Naive thymus-derived CD8-positive, alpha-beta T cell (primary cell): Measurements from ENCODE around the gene TAB2. TPM values are rescaled to one million over a fixed set of nuclear protein-coding genes. Genes with fewer than 3 reads are reported as not detected.

ENCODE experiments used
- ATAC-seq, 2 donors: fragments of 150-1000 bp; cut with Tn5 transposase in 1 of 2; sonication (Bioruptor Pico), chemical (Tn5 transposase) in 1 of 2; 1 replicate in 1 of 2; 2 replicates in 1 of 2; pipeline ENCODE4 v1.10.0; 2021; ENCODE audit warnings: mild to moderate bottlenecking in 2 of 2, moderate library complexity in 2 of 2
- POLR2A ChIA-PET: fragments of 350-600 bp; sonication (Branson Sonifier 250); formaldehyde crosslinking; loops from one replicate; lab custom pipeline; 2021; ENCODE audit warnings: antibody characterized with exemption; lab: Charles Lee
- DNase-seq, 10 donors: peaks; one replicate each; pipeline versions ENCODE4 v3.0.0 to v3.0.0-alpha.2; 2020 to 2022
- H3K27ac Mint-ChIP-seq, 10 donors: one replicate each; pipeline ENCODE4 v1.8.0; 2020 to 2022; ENCODE audit warnings: mild to moderate bottlenecking in 10 of 10, mixed read lengths in 10 of 10, moderate library complexity in 4 of 10, inconsistent platforms in 1 of 10
- H3K27me3 Mint-ChIP-seq, 5 donors: one replicate each; pipeline ENCODE4 v1.8.0; 2021 to 2022; ENCODE audit warnings: mixed read lengths in 5 of 5
- H3K36me3 Mint-ChIP-seq, 3 donors: one replicate each; pipeline ENCODE4 v1.8.0; 2020 to 2022; ENCODE audit warnings: mixed read lengths in 3 of 3, mild to moderate bottlenecking in 2 of 3, inconsistent platforms in 1 of 3
- H3K4me1 Mint-ChIP-seq, 4 donors: one replicate each; pipeline ENCODE4 v1.8.0; 2021 to 2022; ENCODE audit warnings: mixed read lengths in 4 of 4
- H3K4me3 Mint-ChIP-seq, 10 donors: one replicate each; pipeline ENCODE4 v1.8.0; 2020 to 2022; ENCODE audit warnings: mild to moderate bottlenecking in 10 of 10, mixed read lengths in 10 of 10, moderate library complexity in 6 of 10, inconsistent platforms in 1 of 10
- H3K9me3 Mint-ChIP-seq, 9 donors: one replicate each; pipeline ENCODE4 v1.8.0; 2020 to 2022; ENCODE audit warnings: mixed read lengths in 9 of 9, mild to moderate bottlenecking in 3 of 9, inconsistent platforms in 1 of 9, moderate library complexity in 1 of 9
- polyA plus RNA-seq, 3 donors: library from polyadenylated mRNA; unstranded; fragments of 300-500 nt; fragmentation: Illumina TruSeq; gene quantifications; one replicate each; pipeline ENCODE4 v1.2.3, GENCODE V29; 2021
- total RNA-seq, 8 experiments: library from RNA in 2 of 8; stranded (reverse) in 2 of 8; gene quantifications; one replicate each; pipeline ENCODE4 v1.2.3 and lab custom pipeline; 2021 to 2026

Gene TAB2
- total and polyA plus RNA-seq, 5 experiments from 2014 or later: 9.5 to 117 (median 14.1) TPM

GRCh38 chr6:149360536-149360935 lies 43.0 kb downstream of the TAB2 start:
- peak overlapping the region in 7 of 10 donors; percentile 29 to 90 (median 75) for H3K27ac Mint-ChIP-seq
- peaks cover 15 to 34% (median 25%) of the 10 kb centered on the region in 3 donors for H3K36me3 Mint-ChIP-seq
- peaks cover 32 to 91% (median 68%) of the 10 kb centered on the region in 4 donors for H3K4me1 Mint-ChIP-seq
- H3K4me3 Mint-ChIP-seq: no peak overlapping the region
- DNase-seq (no peak), ATAC-seq (no peak)
- POLR2A ChIA-PET: interaction anchor here (0.9 kb wide), 1 partner anchor 9 kb away, joined by 3 read pairs; no protein-coding TSS in a partner anchor
- no peaks in the 10 kb centered on the region for H3K27me3 Mint-ChIP-seq
- H3K9me3 Mint-ChIP-seq: peaks cover 0 to 13% (median 5%) of the 10 kb centered on the region in 9 donors

GRCh38 chr6:149362289-149362688 lies 44.8 kb downstream of the TAB2 start:
- peaks cover 0 to 13% (median 5%) of the 10 kb centered on the region in 9 donors for H3K9me3 Mint-ChIP-seq
- no peak for ATAC-seq
- peak overlapping the region in 6 of 10 donors; percentile 35 to 85 (median 56) for H3K27ac Mint-ChIP-seq
- POLR2A ChIA-PET: no interaction called here
- no peaks in the 10 kb centered on the region for H3K27me3 Mint-ChIP-seq
- DNase-seq: no peak
- peaks cover 33 to 80% (median 58%) of the 10 kb centered on the region in 4 donors for H3K4me1 Mint-ChIP-seq
- H3K4me3 Mint-ChIP-seq: peak overlapping the region in 2 of 10 donors; percentile 19 to 59
- H3K36me3 Mint-ChIP-seq: peaks cover 15 to 34% (median 25%) of the 10 kb centered on the region in 3 donors

DNA sequence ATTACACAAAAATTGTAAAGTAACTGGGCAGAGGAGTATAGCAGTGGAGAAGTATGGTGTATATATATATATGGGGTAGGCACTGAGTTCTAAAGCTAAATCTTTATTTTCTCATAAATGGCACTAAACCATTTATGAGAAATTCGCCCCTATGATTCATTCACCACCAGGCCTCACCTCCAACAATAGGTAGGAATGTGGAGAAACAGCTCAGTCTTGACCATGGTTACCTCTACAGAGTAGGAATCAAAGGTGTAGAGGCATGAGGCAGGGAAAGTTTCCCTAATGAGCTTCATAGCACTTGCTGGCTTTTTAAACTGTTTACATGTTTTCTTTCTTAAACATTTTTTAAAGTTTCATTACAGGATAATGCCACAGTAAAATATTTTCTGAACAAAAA lies 45.6 kb downstream of the TAB2 start:
- POLR2A ChIA-PET: interaction anchor here (0.7 kb wide), 1 partner anchor 9 kb away, joined by 3 read pairs; no protein-coding TSS in a partner anchor
- peaks cover 33 to 71% (median 50%) of the 10 kb centered on the region in 4 donors for H3K4me1 Mint-ChIP-seq
- peaks cover 15 to 28% (median 25%) of the 10 kb centered on the region in 3 donors for H3K36me3 Mint-ChIP-seq
- no peaks in the 10 kb centered on the region for H3K27me3 Mint-ChIP-seq
- H3K9me3 Mint-ChIP-seq: peaks cover 0 to 13% (median 5%) of the 10 kb centered on the region in 9 donors
- DNase-seq (no peak), ATAC-seq (no peak)
- peak overlapping the region in 8 of 10 donors; percentile 18 to 85 (median 50) for H3K27ac Mint-ChIP-seq
- no peak overlapping the region for H3K4me3 Mint-ChIP-seq

GRCh38 chr6:149364557-149364956 lies 47.0 kb downstream of the TAB2 start:
- Mint-ChIP-seq H3K36me3 (peaks cover 15 to 25% (median 23%) of the 10 kb centered on the region in 3 donors), H3K27me3 (no peaks in the 10 kb centered on the region), H3K9me3 (peaks cover 0 to 13% (median 5%) of the 10 kb centered on the region in 9 donors), H3K4me1 (peaks cover 22 to 63% (median 39%) of the 10 kb centered on the region in 4 donors), H3K27ac (peak overlapping the region in 7 of 10 donors; percentile 34 to 88 (median 66)), H3K4me3 (peak overlapping the region in 6 of 10 donors; percentile 3 to 24 (median 12))
- no peak for ATAC-seq
- no peak for DNase-seq
- POLR2A ChIA-PET: interaction anchor here (1.2 kb wide), 1 partner anchor 9 kb away, joined by 4 read pairs; no protein-coding TSS in a partner anchor

GRCh38 chr6:149365197-149365596 lies 47.7 kb downstream of the TAB2 start:
- Mint-ChIP-seq H3K27me3 (no peaks in the 10 kb centered on the region), H3K4me1 (peaks cover 20 to 65% (median 40%) of the 10 kb centered on the region in 4 donors), H3K36me3 (peaks cover 16 to 25% (median 24%) of the 10 kb centered on the region in 3 donors), H3K4me3 (peak overlapping the region in 7 of 10 donors; percentile 7 to 66 (median 58)), H3K27ac (peak overlapping the region in 7 of 10 donors; percentile 82 to 90 (median 86)), H3K9me3 (peaks cover 0 to 12% (median 5%) of the 10 kb centered on the region in 9 donors)
- peak in 1 of 2 donors; percentile 26 for ATAC-seq
- POLR2A ChIA-PET: interaction anchor here (0.5 to 1.2 kb wide), 2 partner anchors 8 to 55 kb away, joined by 4 read pairs; no protein-coding TSS in a partner anchor
- DNase-seq: peak in 2 of 10 donors; percentile 33 to 37

GRCh38 chr6:149366267-149366921 lies 48.9 kb downstream of the TAB2 start:
- POLR2A ChIA-PET: interaction anchor here (0.6 to 1.2 kb wide), 3 partner anchors 9 to 49 kb away, joined by 3 to 9 read pairs (median 4); partner anchors contain the start of gene TAB2
- no peaks in the 10 kb centered on the region for H3K27me3 Mint-ChIP-seq
- H3K36me3 Mint-ChIP-seq: peaks cover 16 to 26% (median 17%) of the 10 kb centered on the region in 3 donors
- ATAC-seq (peak; percentile 92), DNase-seq (peak in 4 of 10 donors; percentile 32 to 70 (median 53))
- H3K27ac Mint-ChIP-seq: no peak overlapping the region
- H3K9me3 Mint-ChIP-seq: peaks cover 0 to 9% (median 5%) of the 10 kb centered on the region in 9 donors
- peaks cover 19 to 64% (median 40%) of the 10 kb centered on the region in 4 donors for H3K4me1 Mint-ChIP-seq
- no peak overlapping the region for H3K4me3 Mint-ChIP-seq

DNA sequence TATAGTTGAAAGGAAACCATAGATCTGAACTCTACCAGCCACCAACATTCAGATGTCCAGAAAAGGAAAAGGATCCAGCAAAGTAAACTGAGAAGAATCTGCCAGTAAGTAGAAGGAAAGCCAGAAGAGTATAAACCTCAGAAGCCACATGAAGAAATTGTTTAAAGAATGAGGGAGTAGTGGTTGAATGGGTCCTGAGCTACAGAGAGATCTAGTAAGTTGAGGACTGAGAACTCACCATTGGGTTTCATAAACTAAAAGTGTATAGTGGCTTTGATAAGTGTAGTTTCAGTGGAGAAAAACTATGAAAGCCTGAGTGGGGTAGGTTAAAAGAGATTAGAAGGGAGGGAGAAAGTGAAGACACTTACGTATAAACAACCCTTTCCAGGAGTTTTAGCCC lies 50.6 kb downstream of the TAB2 start:
- ATAC-seq (peak in 1 of 2 donors; percentile 10), DNase-seq (peak in 1 of 10 donors; percentile 4)
- Mint-ChIP-seq H3K36me3 (peaks cover 9 to 29% (median 13%) of the 10 kb centered on the region in 3 donors), H3K27me3 (no peaks in the 10 kb centered on the region), H3K9me3 (no peaks in the 10 kb centered on the region), H3K4me1 (peaks cover 22 to 62% (median 36%) of the 10 kb centered on the region in 4 donors), H3K4me3 (no peak overlapping the region), H3K27ac (no peak overlapping the region)
- POLR2A ChIA-PET: interaction anchor here (0.6 kb wide), 1 partner anchor 278 kb away, joined by 3 read pairs; no protein-coding TSS in a partner anchor

GRCh38 chr6:149371154-149371553 lies 53.6 kb downstream of the TAB2 start:
- H3K4me3 Mint-ChIP-seq: peak overlapping the region in 3 of 10 donors; percentile 0 to 44 (median 23)
- no peaks in the 10 kb centered on the region for H3K9me3 Mint-ChIP-seq
- DNase-seq (no peak), ATAC-seq (no peak)
- H3K27ac Mint-ChIP-seq: peak overlapping the region in 8 of 10 donors; percentile 24 to 84 (median 66)
- H3K4me1 Mint-ChIP-seq: peaks cover 27 to 64% (median 51%) of the 10 kb centered on the region in 4 donors
- POLR2A ChIA-PET: interaction anchor here (0.6 kb wide), 1 partner anchor 82 kb away, joined by 3 read pairs; no protein-coding TSS in a partner anchor
- H3K27me3 Mint-ChIP-seq: no peaks in the 10 kb centered on the region
- H3K36me3 Mint-ChIP-seq: peaks cover 9 to 48% (median 19%) of the 10 kb centered on the region in 3 donors

GRCh38 chr6:149372062-149372461 lies 54.5 kb downstream of the TAB2 start:
- Mint-ChIP-seq H3K9me3 (no peaks in the 10 kb centered on the region), H3K36me3 (peaks cover 14 to 55% (median 19%) of the 10 kb centered on the region in 3 donors), H3K27ac (peak overlapping the region in 2 of 10 donors; percentile 68 to 70), H3K27me3 (no peaks in the 10 kb centered on the region), H3K4me3 (no peak overlapping the region), H3K4me1 (peaks cover 30 to 71% (median 58%) of the 10 kb centered on the region in 4 donors)
- DNase-seq: no peak
- POLR2A ChIA-PET: interaction anchor here (0.5 to 1.1 kb wide), 2 partner anchors 9 to 13 kb away, joined by 3 to 5 read pairs; no protein-coding TSS in a partner anchor
- ATAC-seq: no peak

DNA sequence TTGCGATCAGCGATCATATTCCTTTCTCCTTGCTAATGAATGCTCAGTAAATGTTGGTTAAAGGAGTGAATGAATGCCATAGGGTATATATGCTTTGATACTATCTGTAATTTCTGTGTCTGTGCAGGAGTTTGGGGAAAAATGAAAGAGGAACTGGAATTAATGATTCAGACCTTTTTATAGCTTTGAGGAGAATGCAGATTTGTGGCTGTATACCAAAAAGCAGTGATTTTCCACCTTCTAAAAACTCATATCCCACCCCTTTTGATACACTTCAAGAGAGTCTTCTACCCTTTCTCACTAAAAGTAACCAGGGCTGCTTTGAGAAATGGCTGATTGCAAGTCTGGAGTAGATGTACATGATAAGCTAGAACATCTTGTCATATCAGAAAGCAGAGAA lies 56.0 kb downstream of the TAB2 start:
- ATAC-seq: no peak
- Mint-ChIP-seq H3K4me3 (peak overlapping the region in 2 of 10 donors; percentile 8 to 12), H3K27ac (peak overlapping the region in 6 of 10 donors; percentile 2 to 64 (median 5)), H3K4me1 (peaks cover 32 to 78% (median 62%) of the 10 kb centered on the region in 4 donors), H3K27me3 (no peaks in the 10 kb centered on the region), H3K36me3 (peaks cover 16 to 64% (median 26%) of the 10 kb centered on the region in 3 donors), H3K9me3 (no peaks in the 10 kb centered on the region)
- POLR2A ChIA-PET: interaction anchor here (1.0 kb wide), 1 partner anchor 9 kb away, joined by 4 read pairs; no protein-coding TSS in a partner anchor
- no peak for DNase-seq

GRCh38 chr6:149379977-149380376 lies 62.5 kb downstream of the TAB2 start:
- Mint-ChIP-seq H3K36me3 (peaks cover 32 to 77% (median 45%) of the 10 kb centered on the region in 3 donors), H3K9me3 (no peaks in the 10 kb centered on the region), H3K4me3 (no peak overlapping the region), H3K27me3 (no peaks in the 10 kb centered on the region), H3K27ac (peak overlapping the region in 3 of 10 donors; percentile 16 to 53 (median 31)), H3K4me1 (peaks cover 21 to 60% (median 53%) of the 10 kb centered on the region in 4 donors)
- POLR2A ChIA-PET: no interaction called here
- DNase-seq: no peak
- no peak for ATAC-seq

DNA sequence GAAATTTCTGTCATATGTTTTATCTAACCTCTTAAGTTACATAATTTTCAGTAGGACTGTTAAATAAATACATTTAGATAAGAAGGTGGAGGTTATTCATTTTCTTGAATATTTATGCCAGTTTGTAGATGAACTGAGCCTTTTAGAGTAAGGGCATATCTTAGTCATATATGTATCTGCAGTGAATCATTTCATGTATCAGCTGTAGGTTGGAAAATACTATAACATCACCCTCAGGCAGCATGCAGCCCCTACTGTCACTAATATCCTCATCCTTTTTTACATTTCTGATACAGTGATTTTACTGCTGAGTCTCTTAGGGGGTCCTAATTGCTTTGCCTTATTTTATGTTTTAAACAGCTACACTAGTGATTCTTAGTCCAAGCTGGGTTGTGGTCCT lies 63.0 kb downstream of the TAB2 start:
- peaks cover 32 to 72% (median 45%) of the 10 kb centered on the region in 3 donors for H3K36me3 Mint-ChIP-seq
- no peak overlapping the region for H3K4me3 Mint-ChIP-seq
- H3K9me3 Mint-ChIP-seq: no peaks in the 10 kb centered on the region
- H3K27ac Mint-ChIP-seq: no peak overlapping the region
- H3K4me1 Mint-ChIP-seq: peaks cover 17 to 56% (median 50%) of the 10 kb centered on the region in 4 donors
- DNase-seq (no peak), ATAC-seq (no peak)
- POLR2A ChIA-PET: no interaction called here
- H3K27me3 Mint-ChIP-seq: no peaks in the 10 kb centered on the region
